Keratinocyte (primary cell): ENCODE measurements around the gene GLS.

Source experiments
- CTCF ChIP-seq, 3 experiments: IDR thresholded peaks in 1 of 3; conservative IDR thresholded peaks in 1 of 3; optimal IDR thresholded peaks in 1 of 3; 2 replicates in 2 of 3; 3 replicates in 1 of 3; pipeline versions ENCODE3 to v1.5.1; 2011; ENCODE audit warnings: low read length in 3 of 3, mild to moderate bottlenecking in 3 of 3, moderate library complexity in 2 of 3, control low read depth in 1 of 3, inconsistent platforms in 1 of 3; ENCODE audit not compliant: insufficient read depth in 2 of 3; ENCODE audit errors: extremely low read depth in 1 of 3
- EZH2 ChIP-seq: IDR thresholded peaks from one replicate; pipeline ENCODE4 v1.6.1; 2012; ENCODE audit warnings: inconsistent platforms, mild to moderate bottlenecking, low read length, moderate library complexity

GRCh38 chr2:190941571-190941970 is 61.0 kb downstream of the GLS start:
- TF ChIP-seq CTCF (optimal IDR thresholded peaks at IDR 0.05 in 1 of 3, IDR thresholded peaks at IDR 0.05 in 1 of 3, conservative IDR thresholded peaks at IDR 0.05 in 1 of 3; ENCODE audit: extremely low read depth in 1 of 3, insufficient read depth in 2 of 3, low read length in 3 of 3) (no peak), EZH2 (no peak)
